CD8-positive, alpha-beta memory T cell (primary cell): ENCODE results near the gene SGMS1. TPM values are rescaled to one million over a fixed set of nuclear protein-coding genes. Genes with fewer than 3 reads are reported as not detected.

Source experiments
- CTCF ChIA-PET: fragments of 350-600 bp; sonication (Branson Sonifier 250); formaldehyde crosslinking; loops from one replicate; lab custom pipeline; 2021; ENCODE audit warnings: antibody characterized with exemption; lab: Charles Lee
- POLR2A ChIA-PET: fragments of 350-600 bp; sonication (Branson Sonifier 250); formaldehyde crosslinking; loops from one replicate; lab custom pipeline; 2021; ENCODE audit warnings: antibody characterized with exemption; lab: Charles Lee
- DNase-seq, 5 donors: peaks; one replicate each; pipeline versions ENCODE4 v3.0.0 to v3.0.0-alpha.2; 2020 to 2022; ENCODE audit warnings: mixed read lengths in 1 of 5
- H3K27ac ChIP-seq: one replicate; pipeline ENCODE4 v1.7.0; 2013; ENCODE audit warnings: low read depth, mild to moderate bottlenecking, low read length, moderate library complexity
- H3K27me3 ChIP-seq: 2 replicates; pipeline ENCODE4 v1.7.0; 2013; ENCODE audit warnings: low read length, mild to moderate bottlenecking; ENCODE audit not compliant: insufficient read depth, poor library complexity, severe bottlenecking
- H3K36me3 ChIP-seq: 2 replicates; pipeline ENCODE4 v1.7.0; 2013; ENCODE audit warnings: mild to moderate bottlenecking, low read length, moderate library complexity; ENCODE audit not compliant: insufficient read depth
- H3K4me1 ChIP-seq: 2 replicates; pipeline ENCODE4 v1.7.0; 2013; ENCODE audit warnings: mild to moderate bottlenecking, low read length, moderate library complexity; ENCODE audit not compliant: insufficient read depth
- H3K4me3 ChIP-seq: 2 replicates; pipeline ENCODE4 v1.7.0; 2013; ENCODE audit warnings: mild to moderate bottlenecking, low read length
- H3K9me3 ChIP-seq: 2 replicates; pipeline ENCODE4 v1.7.0; 2013; ENCODE audit warnings: mild to moderate bottlenecking, low read length
- H3K27ac Mint-ChIP-seq, 8 donors: one replicate each; pipeline ENCODE4 v1.8.0; 2020 to 2021; ENCODE audit warnings: mixed read lengths in 8 of 8, mild to moderate bottlenecking in 6 of 8, inconsistent platforms in 3 of 8, moderate library complexity in 3 of 8
- H3K27me3 Mint-ChIP-seq, 2 donors: one replicate each; pipeline ENCODE4 v1.8.0; 2020 to 2021; ENCODE audit warnings: mixed read lengths in 2 of 2, mild to moderate bottlenecking in 1 of 2, moderate library complexity in 1 of 2
- H3K36me3 Mint-ChIP-seq, 3 donors: one replicate each; pipeline ENCODE4 v1.8.0; 2020 to 2021; ENCODE audit warnings: mixed read lengths in 3 of 3, inconsistent platforms in 1 of 3, mild to moderate bottlenecking in 1 of 3
- H3K4me1 Mint-ChIP-seq, 3 donors: one replicate each; pipeline ENCODE4 v1.8.0; 2020 to 2021; ENCODE audit warnings: mixed read lengths in 3 of 3, inconsistent platforms in 1 of 3, mild to moderate bottlenecking in 1 of 3
- H3K4me3 Mint-ChIP-seq, 7 donors: one replicate each; pipeline ENCODE4 v1.8.0; 2020 to 2021; ENCODE audit warnings: mixed read lengths in 7 of 7, mild to moderate bottlenecking in 6 of 7, moderate library complexity in 4 of 7, inconsistent platforms in 2 of 7
- H3K9me3 Mint-ChIP-seq, 5 donors: one replicate each; pipeline ENCODE4 v1.8.0; 2020 to 2022; ENCODE audit warnings: mixed read lengths in 5 of 5, mild to moderate bottlenecking in 3 of 5, moderate library complexity in 2 of 5, inconsistent platforms in 1 of 5
- polyA plus RNA-seq: library from polyadenylated mRNA; unstranded; fragments of 300-500 nt; fragmentation: Illumina TruSeq; gene quantifications from one replicate; pipeline ENCODE4 v1.2.3, GENCODE V29; 2021
- total RNA-seq, 2 experiments: library from RNA; stranded (reverse); gene quantifications; one replicate each; pipeline ENCODE4 v1.2.3, GENCODE V29; 2021

The SGMS1 gene
- total and polyA plus RNA-seq, 3 experiments from 2014 or later, result 11.3 to 14.5 (median 13.5) TPM

GRCh38 chr10:50439806-50440205 lies 183.9 kb downstream of the SGMS1 start:
- Mint-ChIP-seq H3K9me3 (peaks cover 0 to 3% (median 0%) of the 10 kb centered on the region in 5 donors), H3K4me3 (no peak overlapping the region), H3K27ac (no peak overlapping the region), H3K4me1 (peaks cover 21 to 43% (median 38%) of the 10 kb centered on the region in 3 donors), H3K36me3 (peaks cover 11 to 18% (median 16%) of the 10 kb centered on the region in 3 donors), H3K27me3 (no peaks in the 10 kb centered on the region)
- ChIA-PET CTCF (interaction anchor here (1.5 kb wide), 1 partner anchor 22 kb away, joined by 3 read pairs; no protein-coding TSS in a partner anchor), POLR2A (no interaction called here)
- H3K9me3 ChIP-seq, result no peaks in the 10 kb centered on the region
- no peak overlapping the region for H3K4me3 ChIP-seq
- H3K27ac ChIP-seq, result no peak overlapping the region
- DNase-seq, result no peak
- peaks cover 5% of the 10 kb centered on the region for H3K4me1 ChIP-seq
- H3K27me3 ChIP-seq, result no peaks in the 10 kb centered on the region
- no peaks in the 10 kb centered on the region for H3K36me3 ChIP-seq

- no peak for DNase-seq
- peaks cover 21 to 46% (median 41%) of the 10 kb centered on the region in 3 donors for H3K4me1 Mint-ChIP-seq
- peaks cover 13 to 17% (median 16%) of the 10 kb centered on the region in 3 donors for H3K36me3 Mint-ChIP-seq
- no peak overlapping the region for H3K27ac Mint-ChIP-seq
- H3K9me3 Mint-ChIP-seq, result peaks cover 0 to 1% (median 0%) of the 10 kb centered on the region in 5 donors
- H3K9me3 ChIP-seq, result no peaks in the 10 kb centered on the region
- no peak overlapping the region for H3K27ac ChIP-seq
- POLR2A ChIA-PET, result no interaction called here
- no peaks in the 10 kb centered on the region for H3K27me3 Mint-ChIP-seq
- no peak overlapping the region for H3K4me3 Mint-ChIP-seq
- H3K4me1 ChIP-seq, result peaks cover 5% of the 10 kb centered on the region
- no peaks in the 10 kb centered on the region for H3K36me3 ChIP-seq
- CTCF ChIA-PET, result interaction anchor here (1.5 kb wide), 1 partner anchor 21 kb away, joined by 3 read pairs; no protein-coding TSS in a partner anchor
- no peaks in the 10 kb centered on the region for H3K27me3 ChIP-seq
- H3K4me3 ChIP-seq, result no peak overlapping the region
Observed at GRCh38 chr10:50439187-50439586, 184.6 kb downstream of the SGMS1 start.

GRCh38 chr10:50438049-50438936 lies 185.5 kb downstream of the SGMS1 start:
- no peak overlapping the region for H3K4me3 Mint-ChIP-seq
- CTCF ChIA-PET, result no interaction called here

GRCh38 chr10:50437248-50437647 lies 186.5 kb downstream of the SGMS1 start:
- Histone ChIP-seq H3K36me3 (no peaks in the 10 kb centered on the region), H3K4me3 (no peak overlapping the region), H3K9me3 (no peaks in the 10 kb centered on the region), H3K4me1 (peaks cover 10% of the 10 kb centered on the region), H3K27ac (no peak overlapping the region), H3K27me3 (no peaks in the 10 kb centered on the region)
- no peaks in the 10 kb centered on the region for H3K9me3 Mint-ChIP-seq
- CTCF ChIA-PET, result no interaction called here
- no peaks in the 10 kb centered on the region for H3K27me3 Mint-ChIP-seq
- DNase-seq, result no peak
- POLR2A ChIA-PET, result no interaction called here
- H3K4me1 Mint-ChIP-seq, result peaks cover 34 to 62% (median 60%) of the 10 kb centered on the region in 3 donors
- peaks cover 7 to 23% (median 19%) of the 10 kb centered on the region in 3 donors for H3K36me3 Mint-ChIP-seq
- no peak overlapping the region for H3K4me3 Mint-ChIP-seq
- peak overlapping the region in 1 of 8 donors; percentile 10 for H3K27ac Mint-ChIP-seq

More at GRCh38 chr10:50438049-50438936, 185.5 kb downstream of the SGMS1 start:
- Histone ChIP-seq H3K9me3 (no peaks in the 10 kb centered on the region), H3K27me3 (no peaks in the 10 kb centered on the region), H3K4me3 (no peak overlapping the region), H3K4me1 (peaks cover 5% of the 10 kb centered on the region), H3K27ac (no peak overlapping the region), H3K36me3 (no peaks in the 10 kb centered on the region)
- POLR2A ChIA-PET, result no interaction called here
- Mint-ChIP-seq H3K27me3 (no peaks in the 10 kb centered on the region), H3K9me3 (no peaks in the 10 kb centered on the region), H3K36me3 (peaks cover 10 to 19% (median 18%) of the 10 kb centered on the region in 3 donors), H3K27ac (peak overlapping the region in 5 of 8 donors; percentile 0 to 48 (median 15)), H3K4me1 (peaks cover 26 to 55% (median 50%) of the 10 kb centered on the region in 3 donors)
- DNase-seq, result no peak

GRCh38 chr10:50436805-50437204 lies 187.0 kb downstream of the SGMS1 start:
- no peak overlapping the region for H3K4me3 Mint-ChIP-seq
- CTCF ChIA-PET, result no interaction called here
- H3K36me3 Mint-ChIP-seq, result peaks cover 7 to 23% (median 16%) of the 10 kb centered on the region in 3 donors
- no peaks in the 10 kb centered on the region for H3K9me3 Mint-ChIP-seq
- peak overlapping the region in 1 of 8 donors; percentile 10 for H3K27ac Mint-ChIP-seq
- DNase-seq, result no peak
- Histone ChIP-seq H3K27ac (no peak overlapping the region), H3K9me3 (no peaks in the 10 kb centered on the region), H3K4me3 (no peak overlapping the region), H3K36me3 (no peaks in the 10 kb centered on the region), H3K4me1 (peaks cover 11% of the 10 kb centered on the region), H3K27me3 (no peaks in the 10 kb centered on the region)
- POLR2A ChIA-PET, result no interaction called here
- no peaks in the 10 kb centered on the region for H3K27me3 Mint-ChIP-seq
- H3K4me1 Mint-ChIP-seq, result peaks cover 37 to 67% (median 64%) of the 10 kb centered on the region in 3 donors

GRCh38 chr10:50432211-50433009 lies 191.3 kb downstream of the SGMS1 start:
- ChIA-PET CTCF (no interaction called here), POLR2A (no interaction called here)
- no peak for DNase-seq
- H3K27me3 Mint-ChIP-seq, result no peaks in the 10 kb centered on the region
- no peaks in the 10 kb centered on the region for H3K9me3 ChIP-seq
- peaks cover 14% of the 10 kb centered on the region for H3K4me1 ChIP-seq
- H3K4me3 ChIP-seq, result no peak overlapping the region
- H3K4me1 Mint-ChIP-seq, result peaks cover 27 to 55% (median 46%) of the 10 kb centered on the region in 3 donors
- H3K27me3 ChIP-seq, result no peaks in the 10 kb centered on the region
- H3K9me3 Mint-ChIP-seq, result no peaks in the 10 kb centered on the region
- H3K36me3 Mint-ChIP-seq, result peaks cover 7 to 23% (median 18%) of the 10 kb centered on the region in 3 donors
- H3K4me3 Mint-ChIP-seq, result peak overlapping the region in 2 of 7 donors; percentile 11 to 73
- no peaks in the 10 kb centered on the region for H3K36me3 ChIP-seq
- H3K27ac ChIP-seq, result no peak overlapping the region
- H3K27ac Mint-ChIP-seq, result peak overlapping the region in 6 of 8 donors; percentile 6 to 64 (median 52)

- Histone ChIP-seq H3K27me3 (no peaks in the 10 kb centered on the region), H3K4me1 (peaks cover 14% of the 10 kb centered on the region), H3K36me3 (no peaks in the 10 kb centered on the region), H3K27ac (no peak overlapping the region), H3K9me3 (no peaks in the 10 kb centered on the region), H3K4me3 (no peak overlapping the region)
- H3K27ac Mint-ChIP-seq, result peak overlapping the region in 7 of 8 donors; percentile 37 to 84 (median 52)
- DNase-seq, result no peak
- CTCF ChIA-PET, result no interaction called here
- no peaks in the 10 kb centered on the region for H3K27me3 Mint-ChIP-seq
- no peaks in the 10 kb centered on the region for H3K9me3 Mint-ChIP-seq
- peak overlapping the region in 6 of 7 donors; percentile 45 to 78 (median 60) for H3K4me3 Mint-ChIP-seq
- peaks cover 7 to 25% (median 18%) of the 10 kb centered on the region in 3 donors for H3K36me3 Mint-ChIP-seq
- POLR2A ChIA-PET, result no interaction called here
- peaks cover 27 to 49% (median 44%) of the 10 kb centered on the region in 3 donors for H3K4me1 Mint-ChIP-seq
Observed at GRCh38 chr10:50431791-50432190, 192.0 kb downstream of the SGMS1 start.
